HG02943 (cell line): ENCODE data around the gene OGDH.
"Not testable (repeated sequence)": the region's sequence is repeated elsewhere in the genome, so short reads cannot be mapped to it uniquely, and the experiment has no call there.

Experiments used
- ATAC-seq: cut with Tn5 transposase; IDR thresholded peaks from one replicate; pipeline ENCODE4 v1.9.1; 2021; ENCODE audit warnings: mild to moderate bottlenecking, low read depth, moderate library complexity; ENCODE audit not compliant: unreplicated experiment

The OGDH gene

DNA sequence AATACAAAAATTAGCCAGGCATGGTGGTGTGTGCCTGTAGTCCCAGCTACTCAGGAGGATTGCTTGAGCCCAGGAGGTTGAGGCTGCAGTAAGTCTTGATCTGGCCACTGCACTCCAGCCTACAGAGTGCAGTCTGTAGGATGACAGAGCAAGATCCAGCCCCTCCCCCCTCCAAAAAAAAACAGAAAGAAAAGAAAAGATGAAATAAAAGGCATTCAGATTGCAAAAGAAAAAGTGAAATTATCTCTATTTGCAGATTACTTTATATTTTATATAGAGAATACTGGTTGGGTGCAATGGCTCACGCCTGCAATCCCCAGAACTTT is 121.5 kb downstream of the OGDH start:
- ATAC-seq: no peak

DNA sequence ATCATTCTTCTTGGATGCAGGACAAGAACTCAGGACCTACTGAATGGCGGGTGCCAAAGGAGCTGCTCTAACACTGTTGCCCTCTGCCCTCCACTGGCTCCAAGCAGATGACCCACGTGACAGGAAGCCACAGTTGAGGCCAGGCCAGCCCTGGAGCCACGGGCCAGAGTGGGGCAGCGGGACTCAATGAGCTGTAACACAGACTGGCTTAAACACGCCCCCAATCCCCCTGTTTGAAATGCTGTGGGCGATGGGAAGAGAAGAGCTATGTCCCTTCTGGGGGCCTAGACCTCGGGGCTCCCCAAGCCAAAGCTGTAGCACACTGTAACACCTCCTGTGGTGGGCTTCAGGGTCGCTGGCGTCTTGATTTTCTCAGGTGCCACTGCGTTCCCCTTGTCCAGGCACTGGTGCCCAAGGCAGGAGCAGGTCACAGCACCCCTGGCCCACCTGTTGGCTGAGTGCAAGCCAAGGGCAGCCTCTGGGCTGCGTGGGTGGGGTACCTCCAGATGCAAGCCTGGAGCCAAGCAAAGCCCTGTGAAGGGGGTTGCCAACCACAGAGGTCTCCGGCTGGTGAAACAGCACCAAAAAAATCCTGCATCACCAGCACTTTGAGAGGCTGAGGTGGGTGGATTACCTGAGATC is 123.6 kb downstream of the OGDH start:
- ATAC-seq: no peak

DNA sequence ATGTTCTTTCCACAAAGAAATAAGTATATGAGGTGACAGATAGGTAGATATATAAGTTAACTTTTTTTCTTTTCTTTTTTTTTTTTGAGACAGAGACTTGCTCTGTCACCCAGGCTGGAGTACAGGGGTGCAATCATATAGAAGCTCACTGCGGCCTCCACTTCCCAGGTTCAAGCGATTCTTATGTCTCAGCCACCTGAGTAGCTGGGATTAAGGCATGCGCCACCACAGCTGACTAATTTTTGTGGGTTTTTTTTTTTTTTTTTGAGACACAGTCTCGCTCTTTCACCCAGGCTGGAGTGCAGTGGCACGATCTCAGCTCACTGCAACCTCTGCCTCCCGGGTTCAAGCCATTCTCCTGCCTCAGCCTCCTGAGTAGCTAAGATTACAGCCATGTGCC is 126.5 kb downstream of the OGDH start:
- not testable (repeated sequence) for ATAC-seq

DNA sequence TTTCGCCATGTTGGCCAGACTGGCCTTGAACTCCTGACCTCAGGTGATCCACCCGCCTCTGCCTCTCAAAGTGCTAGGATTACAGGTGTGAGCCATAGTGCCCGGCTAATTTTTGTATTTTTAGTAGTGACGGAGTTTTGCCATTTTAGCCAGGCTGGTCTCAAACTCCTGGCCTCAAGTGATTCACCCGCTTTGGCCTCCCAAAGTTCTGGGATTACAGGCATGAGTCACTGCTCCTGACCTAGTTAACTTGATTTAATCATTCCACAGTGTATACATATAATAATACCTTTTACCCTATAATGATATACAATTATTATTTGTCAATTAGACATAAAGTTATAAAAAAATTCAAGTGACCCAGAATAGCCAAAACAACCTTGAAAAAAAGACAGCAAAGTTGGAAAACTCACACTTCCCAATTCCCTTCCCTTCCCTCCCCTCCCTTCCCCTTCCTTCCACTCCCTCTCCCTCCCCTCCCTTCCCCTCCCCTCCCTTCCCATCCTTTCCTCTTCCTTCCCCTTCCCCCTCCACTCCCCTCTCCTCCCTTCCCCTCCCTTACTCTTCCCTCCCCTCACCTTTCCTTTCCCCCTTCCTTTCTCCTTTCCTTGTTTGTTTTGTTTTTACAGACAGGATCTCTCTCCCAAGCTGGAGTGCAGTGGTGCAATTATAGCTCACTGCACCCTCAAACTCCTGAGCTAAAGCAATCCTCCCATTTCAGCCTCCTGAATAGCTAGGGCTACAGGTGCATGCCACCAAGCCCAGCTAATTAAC is 127.5 kb downstream of the OGDH start:
- ATAC-seq: no peak

DNA sequence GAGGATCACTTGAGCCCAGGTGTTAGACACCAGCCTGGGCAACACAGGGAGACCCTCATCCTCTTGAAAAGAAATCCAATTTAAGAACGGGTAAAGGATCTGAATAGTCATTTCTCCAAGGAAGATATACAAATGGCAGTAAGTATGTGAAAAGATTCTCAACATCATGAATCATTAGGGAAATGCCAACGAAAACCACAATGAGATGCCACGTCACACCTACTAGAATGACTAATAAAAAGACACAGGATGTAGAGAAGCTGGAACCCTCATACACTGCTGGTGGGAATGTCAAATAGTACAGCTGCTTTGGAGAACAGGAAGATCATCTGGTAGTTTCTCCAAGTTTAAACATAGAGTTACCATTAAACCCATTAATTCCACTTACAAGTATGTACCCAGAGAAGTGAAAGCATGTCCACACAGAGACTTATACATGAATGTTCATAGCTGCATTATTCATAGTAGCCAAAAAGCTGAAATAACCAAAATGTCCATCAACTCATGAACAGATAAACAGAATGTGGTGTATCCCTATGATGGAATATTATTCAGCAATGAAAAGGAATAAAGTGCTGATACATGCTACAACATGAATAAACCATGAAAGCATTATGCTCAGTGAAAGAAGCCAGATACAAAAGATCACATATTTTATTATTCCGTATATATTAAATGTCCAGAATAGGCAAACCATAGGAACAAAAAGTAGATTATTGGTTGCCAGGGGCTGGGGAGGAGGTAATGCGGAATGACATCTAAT is 129.2 kb downstream of the OGDH start:
- no peak for ATAC-seq

DNA sequence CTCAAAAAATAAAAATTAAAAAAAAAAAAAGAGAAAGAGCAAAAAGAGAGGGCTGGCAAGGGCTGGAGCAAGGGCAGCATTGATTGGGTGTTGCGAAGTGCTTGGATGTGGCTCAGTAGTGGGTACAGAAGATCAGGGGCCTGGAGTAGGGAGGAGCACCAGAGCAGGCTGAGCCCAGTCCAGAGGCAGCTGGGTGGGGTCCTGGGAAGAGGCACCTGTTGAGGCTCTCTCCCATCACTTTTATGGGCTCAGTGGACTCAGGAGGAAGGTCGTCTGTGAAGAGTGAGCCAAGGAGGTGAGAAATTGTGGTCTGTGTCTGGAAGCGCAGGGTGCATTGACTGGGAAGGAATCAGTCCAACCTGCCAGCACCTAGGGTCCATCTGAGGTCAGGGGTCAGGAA is 130.5 kb downstream of the OGDH start:
- ATAC-seq: no peak

DNA sequence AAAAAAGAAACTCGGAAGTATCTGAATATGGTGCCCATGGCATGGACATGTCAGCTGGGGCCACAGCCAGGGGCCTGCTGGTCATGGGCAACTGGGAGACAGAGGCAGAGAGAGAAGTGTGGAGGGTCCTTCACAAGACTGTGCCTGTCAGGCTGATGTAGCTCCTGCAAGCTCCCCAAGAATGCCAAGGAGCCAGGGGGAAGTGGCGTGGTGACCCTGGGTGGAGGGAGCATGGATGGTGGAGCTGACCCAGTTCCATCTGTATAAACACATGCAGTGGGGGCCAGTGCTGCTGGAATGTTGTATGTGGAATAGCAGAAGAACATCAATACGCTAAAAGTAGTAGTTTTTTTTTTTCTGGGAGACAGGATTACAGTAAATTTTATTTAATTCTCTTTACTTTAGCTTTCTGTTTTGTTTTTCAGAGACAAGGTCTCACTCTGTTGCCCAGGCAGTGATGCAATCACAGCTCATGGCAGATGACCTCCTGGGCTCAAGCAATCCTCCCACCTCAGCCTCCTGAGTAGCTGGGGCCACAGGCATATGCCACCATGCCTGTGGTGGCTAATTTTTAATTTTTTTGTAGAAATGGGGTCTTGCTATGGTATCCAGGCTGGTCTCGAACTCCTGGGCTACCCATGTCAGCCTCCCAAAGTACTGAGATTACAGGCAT is 131.8 kb downstream of the OGDH start:
- ATAC-seq: no peak

DNA sequence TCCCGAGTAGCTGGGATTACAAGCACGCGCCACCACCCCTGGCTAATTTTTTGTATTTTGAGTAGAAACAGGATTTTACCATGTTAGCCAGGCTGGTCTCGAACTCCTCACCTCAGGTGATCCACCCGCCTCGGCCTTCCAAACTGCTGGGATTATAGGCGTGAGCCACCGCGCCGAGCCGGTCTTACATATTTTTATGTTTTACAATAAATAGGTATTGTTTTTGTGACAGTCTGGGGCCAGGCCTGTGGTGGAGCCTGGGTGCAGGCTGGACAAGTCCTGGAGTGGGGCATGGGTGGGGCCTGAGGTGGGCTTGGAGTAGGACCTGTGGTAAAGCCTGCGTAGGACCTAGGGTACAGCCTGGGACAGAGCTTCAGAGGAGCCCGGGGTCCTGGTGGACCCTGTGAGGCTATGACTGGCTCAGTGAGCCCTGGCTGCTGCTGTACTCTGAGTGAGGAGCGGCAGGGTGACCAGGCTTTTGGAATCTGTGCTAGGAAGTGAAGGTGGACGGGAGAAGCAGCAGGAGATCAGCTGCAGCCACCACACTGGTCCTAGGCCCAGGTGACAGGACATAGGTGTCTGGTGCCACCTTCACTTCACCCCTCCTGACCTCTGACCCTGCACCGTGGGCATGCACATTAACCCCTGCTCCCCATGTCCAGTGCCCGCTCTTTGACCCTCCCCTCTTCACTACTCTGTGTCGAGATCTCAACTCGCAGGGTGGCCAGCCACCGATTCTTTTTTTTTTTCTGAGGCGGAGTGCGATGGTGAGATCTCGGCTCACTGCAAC is 132.6 kb downstream of the OGDH start:
- ATAC-seq: no peak

DNA sequence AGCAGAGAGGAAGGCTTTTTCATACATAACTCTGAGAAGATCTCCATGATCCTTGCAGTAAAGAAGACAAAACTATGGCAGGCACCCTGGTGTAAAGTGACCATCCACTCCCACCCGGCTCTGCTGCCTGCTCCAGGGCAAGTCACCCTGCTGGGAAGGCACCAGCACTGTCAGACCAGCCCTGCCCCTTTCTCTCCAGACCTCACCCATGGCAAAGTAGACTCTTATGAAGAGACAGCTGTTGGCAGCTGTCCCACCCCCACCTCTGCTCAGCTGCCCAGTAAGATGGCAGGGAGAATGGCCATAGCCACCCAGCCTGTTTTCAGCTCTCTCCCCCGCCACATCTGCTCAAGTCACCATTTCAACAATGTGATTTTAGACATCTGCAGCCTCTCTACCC is 133.6 kb downstream of the OGDH start:
- no peak for ATAC-seq

DNA sequence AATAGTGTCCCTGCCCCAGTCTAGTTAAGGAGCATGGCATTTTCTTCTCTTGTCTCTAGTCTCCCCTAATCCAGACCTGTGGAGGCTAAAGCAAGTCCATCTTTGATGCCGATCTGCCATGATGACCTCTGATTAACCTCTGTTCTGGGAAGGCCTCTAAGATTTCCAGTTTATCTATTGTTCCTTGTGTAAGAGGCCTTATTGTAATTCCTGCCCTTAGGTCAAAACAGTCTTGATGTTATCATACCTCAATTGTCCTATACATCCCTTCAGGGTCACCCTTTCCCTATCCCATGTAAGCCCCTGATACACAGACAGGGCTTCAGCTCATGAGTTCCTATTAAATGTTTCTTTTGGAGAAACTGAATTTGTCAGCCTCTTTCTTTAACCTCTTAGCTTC is 137.3 kb downstream of the OGDH start:
- no peak for ATAC-seq

DNA sequence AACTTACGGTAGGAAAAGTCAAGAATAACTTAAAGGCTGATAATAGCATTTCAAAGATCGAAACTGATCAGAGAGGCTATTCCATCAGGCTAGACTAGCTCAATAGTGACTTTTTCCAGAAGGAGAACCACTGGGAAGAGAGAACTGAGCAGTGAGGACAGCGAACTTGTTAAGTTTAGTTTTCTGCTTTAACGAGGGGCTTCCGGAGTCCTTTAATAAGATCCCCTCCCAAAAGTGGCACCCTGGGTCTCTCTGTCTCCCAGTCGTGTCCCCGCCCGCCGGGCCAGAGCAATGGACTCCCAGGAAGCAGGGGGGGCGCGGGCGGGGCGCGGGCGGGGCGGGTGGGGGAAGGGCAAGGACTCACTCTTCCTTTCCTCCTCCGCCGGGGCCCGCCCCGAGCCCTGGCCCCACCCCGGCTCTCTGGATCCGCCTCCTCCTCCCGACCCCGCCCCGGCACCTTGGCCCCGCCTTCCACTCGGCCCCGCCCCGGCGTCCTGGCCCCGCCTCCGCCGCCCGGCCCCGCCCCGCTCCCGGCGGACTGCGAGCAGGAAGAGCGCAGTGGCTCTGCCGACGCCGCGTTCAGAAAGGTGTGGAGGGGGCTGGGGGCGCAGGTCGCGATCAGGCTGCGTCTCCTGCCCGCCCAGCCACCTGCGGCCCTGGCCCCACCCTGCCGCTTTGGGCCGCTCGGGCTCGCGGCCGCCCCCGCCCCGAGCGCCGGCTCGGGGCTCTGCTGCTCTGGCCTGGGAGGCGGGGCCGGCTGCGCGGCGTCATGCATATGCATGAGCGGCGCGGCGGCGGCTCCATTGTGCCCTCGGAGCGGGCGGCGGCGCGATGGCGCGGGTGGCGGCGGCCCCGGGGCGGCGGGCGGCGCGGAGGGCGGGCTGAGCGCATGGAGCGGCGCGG is 141.9 kb downstream of the OGDH start, which contains the start of gene ZMIZ2:
Gene ZMIZ2 (plus strand): TSS at position 803 of the 903 bp plus-strand sequence. CDS start 7,403 bp downstream, outside the sequence.
- ATAC-seq: peak; percentile 66

DNA sequence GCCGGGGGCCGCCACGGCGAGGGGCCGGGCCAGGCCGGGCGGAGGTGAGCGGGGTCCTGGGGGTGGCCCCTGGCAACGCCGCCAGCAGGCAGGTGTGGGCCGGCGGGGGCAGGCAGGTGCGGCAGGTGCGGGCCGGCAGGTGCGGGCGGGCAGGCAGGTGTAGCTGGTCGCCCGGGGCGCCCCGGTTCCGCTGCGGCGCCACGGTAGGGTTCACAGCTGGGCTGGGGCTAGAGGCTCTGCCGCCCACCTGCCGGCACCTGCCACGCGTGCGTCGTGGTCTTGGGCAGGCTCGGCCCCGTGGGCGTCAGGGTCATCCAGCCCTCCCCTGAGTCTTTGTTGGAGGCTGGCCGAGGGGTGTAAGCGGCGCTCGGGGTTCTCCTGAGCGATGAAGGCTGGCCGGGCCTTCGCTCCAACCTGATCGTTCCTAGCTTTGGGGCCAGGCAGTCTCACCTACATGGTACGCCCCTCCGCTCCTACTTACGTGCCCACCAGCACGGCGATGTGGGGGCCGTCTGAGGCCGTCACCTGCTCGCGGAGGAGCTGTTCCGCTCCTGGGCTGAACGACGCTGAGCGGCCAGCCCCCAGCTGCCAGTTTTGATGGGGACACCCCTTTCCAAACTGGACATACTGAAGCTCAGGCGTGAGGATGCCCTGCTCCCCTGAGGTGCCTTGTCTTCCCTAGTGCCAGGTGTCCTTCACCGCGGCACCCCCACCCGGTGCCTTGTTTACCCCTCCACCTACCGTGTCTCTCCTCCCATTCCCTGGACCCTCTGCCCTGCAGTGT is 142.7 kb downstream of the OGDH start:
- peak; percentile 14 for ATAC-seq

DNA sequence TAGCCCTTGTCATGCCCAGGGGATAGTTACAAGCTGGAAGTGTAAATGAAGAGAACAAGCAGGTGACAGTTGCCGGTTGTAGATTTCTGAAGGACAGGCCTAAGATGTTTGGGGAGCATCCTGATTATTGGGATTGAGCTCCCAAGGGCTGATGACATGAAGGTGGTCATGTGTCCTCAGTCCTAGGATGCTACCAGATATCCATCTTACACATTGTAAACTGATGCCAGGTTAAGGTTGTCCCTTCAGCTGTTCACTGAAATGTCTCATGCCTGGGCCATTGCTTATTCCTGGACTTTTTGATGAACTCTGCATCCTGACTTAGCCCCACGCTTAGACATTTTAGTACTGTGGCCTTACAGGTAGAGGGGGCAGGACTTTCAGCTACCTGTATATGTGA is 143.6 kb downstream of the OGDH start:
- ATAC-seq: no peak

DNA sequence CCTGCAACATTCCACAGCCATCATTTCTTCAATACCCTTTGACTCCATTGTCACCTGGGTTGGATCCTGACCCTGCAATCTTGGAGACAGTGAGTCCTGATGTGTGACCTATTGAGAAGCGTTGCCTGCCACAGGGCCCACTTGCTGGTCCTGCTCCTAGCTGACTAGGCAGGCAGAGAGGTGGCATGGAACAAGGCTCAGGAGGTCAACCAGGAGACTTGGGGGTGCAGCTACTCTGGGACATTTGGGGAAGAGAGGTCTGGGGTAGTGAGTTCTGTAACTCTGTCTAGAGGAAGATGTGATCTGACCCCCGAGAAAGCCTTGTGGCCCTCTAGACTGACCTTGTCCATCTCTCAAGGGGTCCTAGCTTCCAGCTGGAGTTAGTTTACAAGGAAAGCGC is 144.0 kb downstream of the OGDH start:
- ATAC-seq: no peak

DNA sequence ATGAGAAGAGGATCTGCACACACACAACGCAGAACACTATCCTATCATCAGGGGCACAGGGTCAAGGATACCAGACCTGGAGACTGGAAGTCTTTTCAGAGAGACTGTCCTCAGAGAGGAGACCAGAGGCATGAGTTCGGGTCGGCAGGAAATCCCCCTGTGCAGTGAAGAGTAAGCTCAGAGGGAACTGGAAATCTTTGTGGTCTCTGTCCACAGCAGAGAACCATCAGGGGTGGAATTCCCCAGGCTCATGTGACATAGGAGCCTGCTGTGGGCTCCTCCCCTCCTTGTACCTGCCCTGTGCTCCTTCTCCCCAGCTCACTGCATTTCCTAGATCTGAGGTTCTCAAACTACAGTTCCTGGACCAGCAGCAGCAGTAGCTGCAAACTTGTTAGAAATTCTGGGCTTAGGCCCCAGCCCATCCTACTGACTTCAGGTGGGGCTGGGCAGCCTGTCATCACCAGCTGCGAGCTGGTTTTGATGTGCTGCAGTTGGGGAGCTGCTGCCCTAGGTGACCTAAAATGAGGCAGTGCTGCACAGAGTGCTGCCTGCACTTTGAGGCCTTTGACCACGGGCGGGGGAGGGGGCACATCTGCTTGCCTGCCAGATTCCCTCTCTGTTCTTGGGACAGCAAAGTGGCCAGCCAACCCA is 144.6 kb downstream of the OGDH start:
- ATAC-seq: peak; percentile 37

DNA sequence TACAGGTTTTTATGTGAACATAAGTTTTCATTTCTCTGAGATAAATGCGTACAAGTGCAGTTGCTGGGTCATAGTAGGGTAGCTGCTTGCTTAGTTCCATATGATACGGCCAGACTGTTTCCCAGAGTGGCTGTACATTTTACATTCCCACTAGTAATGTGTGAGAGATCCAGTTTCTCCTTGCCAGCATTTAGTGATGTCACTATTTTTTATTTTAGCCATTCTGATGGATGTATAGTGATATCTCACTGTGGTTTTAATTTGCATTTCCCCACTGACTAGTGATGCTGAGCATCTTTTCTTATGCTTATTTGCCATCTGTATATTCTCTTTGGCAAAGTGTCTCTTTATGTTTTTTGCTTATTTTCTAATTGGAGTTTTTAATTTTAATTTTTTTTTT is 146.4 kb downstream of the OGDH start:
- no peak for ATAC-seq

DNA sequence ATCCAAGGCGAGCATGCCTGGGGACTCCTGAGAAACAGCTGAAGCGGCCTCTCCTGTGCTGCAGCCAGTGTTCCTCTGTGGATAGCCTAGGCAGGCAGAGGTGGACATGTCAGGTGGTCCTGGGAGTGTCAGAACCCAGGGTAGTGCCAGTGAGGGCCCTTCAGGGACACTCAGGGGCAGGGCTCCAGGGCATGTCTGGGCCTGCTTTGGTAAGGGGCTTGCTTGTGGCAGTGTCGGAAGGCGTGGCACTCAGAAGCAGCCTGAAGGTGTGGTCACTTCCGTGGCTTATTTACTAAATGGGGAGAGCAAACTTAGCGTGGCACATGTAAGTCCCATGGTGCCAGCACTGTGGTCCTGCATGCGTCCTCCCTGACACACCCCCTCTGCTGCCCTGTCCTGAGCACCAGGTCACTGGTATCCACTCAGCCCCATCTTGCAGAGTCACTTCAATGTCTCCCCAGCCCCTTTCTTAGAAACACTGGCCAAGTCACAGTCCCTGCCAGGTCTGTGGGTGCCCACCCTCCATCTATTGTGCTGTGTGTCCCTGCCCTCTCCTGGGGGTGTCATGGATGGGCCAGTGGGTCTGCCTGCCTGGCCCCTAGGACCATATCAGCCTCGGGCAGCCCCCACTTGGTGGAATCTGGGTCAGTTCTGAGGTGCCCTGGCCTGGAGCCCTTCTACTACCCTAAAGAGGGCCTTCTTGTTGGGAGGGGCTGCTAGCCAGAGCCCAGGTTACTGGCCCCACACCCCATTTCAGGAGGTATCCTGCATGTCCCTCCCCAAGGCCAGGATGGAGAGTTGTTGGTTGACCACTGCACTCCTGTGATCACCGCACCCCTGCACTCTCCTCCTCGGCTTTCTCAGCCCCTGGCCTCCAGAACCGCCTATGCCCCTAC is 148.6 kb downstream of the OGDH start:
- no peak for ATAC-seq
